RPMI8226 (cell line): Measurements from ENCODE around the gene PRSS21.

Source experiments
- DNase-seq: peaks from one replicate; pipeline ENCODE4 v3.0.0-alpha.2; 2015

PRSS21 gene

GRCh38 chr16:2779978-2780898 lies 36.8 kb upstream of the PRSS21 start:
- DNase-seq, result no peak

- peak; percentile 30 for DNase-seq
These were observed 34.3 kb upstream of the PRSS21 start for GRCh38 chr16:2782583-2783351.

GRCh38 chr16:2783581-2784357 lies 33.3 kb upstream of the PRSS21 start:
- no peak for DNase-seq

- no peak for DNase-seq
These were observed 32.5 kb upstream of the PRSS21 start for GRCh38 chr16:2784358-2785100.

DNA sequence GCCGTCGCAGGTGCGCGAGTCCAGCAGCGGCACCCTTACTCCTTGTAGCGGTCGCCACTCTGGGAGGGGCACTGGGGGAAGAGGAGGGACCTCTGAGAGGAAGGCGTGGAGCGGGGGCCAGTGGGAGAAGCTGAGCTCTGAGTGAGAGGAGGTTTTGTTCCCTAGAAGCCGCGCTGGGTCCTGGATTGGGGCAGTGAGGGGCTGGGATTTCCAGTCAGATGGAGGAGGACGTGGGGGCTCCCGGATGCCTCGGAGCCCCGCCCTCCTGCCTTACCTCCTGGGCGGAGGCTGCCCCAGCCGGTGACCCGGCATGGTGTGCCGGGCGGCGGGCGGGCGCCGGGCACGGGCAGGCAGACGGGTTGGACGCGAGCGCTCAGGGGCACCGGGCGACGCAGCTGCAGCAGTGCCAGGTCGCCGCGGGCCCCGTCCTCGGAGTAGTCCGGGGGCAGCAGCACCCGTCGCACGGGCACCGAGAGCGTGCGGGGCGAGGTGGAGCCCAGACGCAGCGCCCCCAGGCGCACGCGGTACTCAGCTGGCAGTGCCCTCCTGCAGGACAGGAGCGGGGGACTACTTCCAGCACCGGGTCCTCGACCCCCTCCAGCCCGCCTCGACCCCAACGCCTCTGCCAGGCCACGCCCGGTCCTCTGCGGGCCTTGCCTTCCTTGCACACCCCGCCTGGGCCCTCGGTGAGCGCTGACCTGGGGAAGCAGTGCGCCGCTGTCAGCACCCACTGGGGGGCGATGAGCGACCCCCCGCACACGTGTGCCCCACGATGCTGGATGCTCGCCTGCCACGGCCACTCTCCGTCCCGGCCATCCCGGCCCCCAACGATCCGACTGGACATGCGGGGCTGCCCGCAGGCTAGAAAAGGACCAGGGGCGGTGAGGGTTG lies 31.7 kb upstream of the PRSS21 start:
- DNase-seq, result peak; percentile 89

DNA sequence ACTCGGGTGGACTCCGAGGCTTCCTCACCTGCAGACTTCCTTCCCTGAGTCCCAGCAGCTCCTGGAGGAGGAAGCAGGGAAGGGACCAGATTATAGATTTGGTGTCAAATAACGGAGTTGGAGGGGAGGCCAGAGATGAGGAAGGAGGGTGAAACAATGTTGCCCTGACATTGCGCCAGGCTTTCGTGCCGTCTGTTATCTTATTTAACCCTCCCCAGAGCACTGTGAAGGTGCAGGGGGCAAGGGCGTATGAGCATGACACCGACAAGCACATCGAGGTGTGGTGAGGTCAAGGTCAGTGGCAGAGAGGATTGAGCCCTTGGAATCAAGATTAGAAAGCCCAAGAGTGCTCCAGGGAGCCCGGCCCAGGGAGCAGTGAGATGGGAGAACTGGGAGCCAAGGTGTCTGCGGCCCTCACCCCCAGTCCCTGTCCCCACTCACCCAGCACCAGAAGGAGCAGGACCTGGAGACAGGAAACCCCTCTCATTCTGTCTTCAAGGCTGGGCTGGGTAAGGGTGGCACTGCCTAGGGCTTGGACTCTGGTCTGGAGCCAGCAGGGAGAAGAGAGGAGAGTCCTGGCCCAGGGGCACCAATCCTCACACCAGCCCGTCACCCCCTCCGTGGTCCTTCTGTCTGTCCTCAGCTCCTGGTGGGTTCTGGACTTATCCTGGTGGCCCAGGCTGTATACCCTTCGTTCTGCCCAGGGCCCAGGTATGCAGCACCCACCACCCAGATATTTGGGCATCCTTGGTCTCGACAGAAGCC lies 30.8 kb upstream of the PRSS21 start:
- DNase-seq, result peak; percentile 4

DNA sequence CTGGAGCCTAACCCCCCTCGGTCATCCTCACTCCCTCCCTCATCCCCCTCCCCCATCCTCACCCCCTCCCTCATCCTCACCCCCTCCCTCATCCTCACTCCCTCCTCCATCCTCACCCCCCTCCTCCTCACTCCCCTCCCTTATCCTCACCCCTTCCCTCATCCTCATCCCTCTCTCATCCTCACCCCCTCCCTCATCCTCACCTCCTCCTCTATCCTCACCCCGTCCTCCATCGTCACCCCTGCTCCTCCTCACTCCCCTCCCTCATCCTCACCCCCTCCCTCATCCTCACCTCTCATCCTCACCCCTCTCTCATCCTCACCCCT lies 30.2 kb upstream of the PRSS21 start:
- no peak for DNase-seq

DNA sequence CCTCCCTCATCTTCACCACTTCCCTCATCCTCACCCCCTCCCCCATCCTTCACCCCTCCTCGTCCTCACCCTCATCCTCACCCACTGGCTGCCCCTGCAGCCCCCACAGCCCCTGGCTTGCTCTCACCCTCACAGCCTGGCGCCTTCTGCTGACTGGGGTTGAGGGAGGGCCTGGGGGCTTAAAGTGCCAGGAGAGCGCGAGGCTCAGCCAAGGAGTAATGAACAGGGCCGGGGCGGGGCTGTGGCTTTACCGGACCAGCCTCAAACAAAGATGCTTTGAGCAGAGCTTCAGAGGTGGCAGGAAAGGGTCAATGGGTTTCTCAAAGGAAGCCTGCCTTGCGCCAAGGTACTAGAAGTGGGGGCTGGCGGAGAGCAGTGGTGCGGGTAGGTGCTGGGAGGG lies 29.6 kb upstream of the PRSS21 start, which contains the start of gene PRSS33:
Gene PRSS33 (minus strand): TSS at position 155 of the 400 bp plus-strand sequence. CDS start 1,013 bp downstream, outside the sequence.
- DNase-seq, result peak; percentile 9

DNA sequence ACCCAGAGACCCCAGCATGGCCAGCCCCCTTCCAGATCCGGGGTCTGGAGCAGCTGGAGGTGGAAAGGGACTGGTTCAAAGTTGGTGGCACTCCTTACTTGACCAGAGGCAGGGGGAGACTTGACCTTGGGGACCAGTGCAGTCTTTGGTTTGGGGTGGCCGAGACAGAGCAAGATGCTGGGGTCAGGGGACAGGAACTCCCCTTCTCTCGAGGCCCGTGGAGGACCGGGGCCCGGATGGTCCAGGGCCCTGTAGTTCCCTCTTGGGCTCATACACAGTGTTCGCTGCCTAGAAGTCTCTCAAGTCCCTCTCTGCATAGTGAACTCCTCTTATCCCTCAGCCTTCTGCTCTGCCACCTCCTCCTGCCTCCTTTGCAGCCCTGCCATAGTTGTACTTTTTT lies 29.1 kb upstream of the PRSS21 start:
- DNase-seq, result no peak

- DNase-seq, result no peak
These were observed 26.4 kb upstream of the PRSS21 start for GRCh38 chr16:2790631-2791030.

- peak; percentile 2 for DNase-seq
These were observed 25.9 kb upstream of the PRSS21 start for GRCh38 chr16:2791174-2791573.

DNA sequence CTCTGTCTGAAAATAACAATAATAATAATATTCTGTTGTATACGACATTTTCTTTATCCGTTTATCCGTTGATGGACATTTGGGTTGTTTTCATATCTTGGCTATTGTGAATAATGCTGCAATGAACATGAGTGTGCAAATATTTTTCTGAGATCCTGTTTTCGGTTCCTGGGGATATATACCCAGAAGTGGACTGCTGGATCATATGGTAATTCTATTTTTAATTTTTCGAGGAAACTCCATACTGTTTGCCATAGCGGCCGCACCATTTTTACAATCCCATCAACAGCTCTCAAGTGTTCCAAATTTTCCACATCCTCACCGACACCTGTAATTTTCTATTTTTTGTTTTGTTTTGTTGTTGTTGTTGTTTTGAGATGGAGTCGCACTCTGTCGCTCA lies 24.1 kb upstream of the PRSS21 start:
- no peak for DNase-seq

GRCh38 chr16:2795395-2796143 lies 21.5 kb upstream of the PRSS21 start:
- DNase-seq, result peak; percentile 2

DNA sequence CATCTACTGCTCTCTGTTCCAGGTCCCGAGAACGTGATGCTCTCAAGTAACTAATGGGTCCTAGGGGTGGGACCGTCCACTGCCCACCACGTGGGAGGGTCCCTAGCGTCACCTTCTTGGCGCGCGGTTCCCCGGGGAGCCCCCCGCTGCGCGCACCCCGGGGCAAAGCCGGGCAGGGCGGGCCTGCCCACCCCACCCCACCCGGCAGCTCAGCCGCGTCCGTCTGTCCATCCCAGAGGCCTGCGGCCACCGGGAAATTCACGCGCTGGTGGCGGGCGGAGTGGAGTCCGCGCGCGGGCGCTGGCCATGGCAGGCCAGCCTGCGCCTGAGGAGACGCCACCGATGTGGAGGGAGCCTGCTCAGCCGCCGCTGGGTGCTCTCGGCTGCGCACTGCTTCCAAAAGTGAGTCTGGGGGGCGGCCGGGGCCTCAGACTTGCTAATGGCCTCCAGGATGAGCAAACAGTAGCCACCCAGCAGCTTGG lies 18.3 kb upstream of the PRSS21 start:
- no peak for DNase-seq

- no peak for DNase-seq
These were observed 17.7 kb upstream of the PRSS21 start for GRCh38 chr16:2799205-2799858.

GRCh38 chr16:2799859-2800226 lies 17.2 kb upstream of the PRSS21 start:
- peak; percentile 3 for DNase-seq

GRCh38 chr16:2803545-2804195 lies 13.4 kb upstream of the PRSS21 start:
- DNase-seq, result no peak

GRCh38 chr16:2804728-2805127 lies 12.3 kb upstream of the PRSS21 start:
- DNase-seq, result no peak

DNA sequence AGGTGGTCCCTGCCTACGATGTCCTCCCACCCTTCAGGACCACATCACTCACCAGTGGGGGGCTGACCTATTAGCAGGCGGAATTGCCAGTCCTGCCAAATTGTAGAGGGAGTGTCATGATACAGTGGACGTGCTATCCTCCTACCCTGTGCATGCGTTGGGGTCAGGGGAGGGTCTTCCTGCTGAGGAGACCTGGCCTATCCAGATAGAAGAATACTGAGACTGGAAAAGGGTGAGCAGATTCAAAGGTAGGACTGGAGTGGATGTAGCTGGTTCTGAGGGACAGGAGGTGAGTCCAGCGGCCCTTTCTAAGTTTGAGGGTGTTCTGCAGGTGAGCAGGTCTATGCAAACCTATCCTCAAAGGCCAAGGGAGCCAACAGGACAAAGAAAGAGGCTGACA lies 10.8 kb upstream of the PRSS21 start:
- DNase-seq, result no peak
